ENCODE results near the gene DRG2. TPM values are rescaled to one million over a fixed set of nuclear protein-coding genes. Genes with fewer than 3 reads are reported as not detected.

The DRG2 gene
- total and polyA plus RNA-seq, 9 of the 15 experiments (the other 6 are each of a cell fraction or from before 2014, with no cell fraction given), result 6.6 to 36.7 (median 26.1) TPM

DNA sequence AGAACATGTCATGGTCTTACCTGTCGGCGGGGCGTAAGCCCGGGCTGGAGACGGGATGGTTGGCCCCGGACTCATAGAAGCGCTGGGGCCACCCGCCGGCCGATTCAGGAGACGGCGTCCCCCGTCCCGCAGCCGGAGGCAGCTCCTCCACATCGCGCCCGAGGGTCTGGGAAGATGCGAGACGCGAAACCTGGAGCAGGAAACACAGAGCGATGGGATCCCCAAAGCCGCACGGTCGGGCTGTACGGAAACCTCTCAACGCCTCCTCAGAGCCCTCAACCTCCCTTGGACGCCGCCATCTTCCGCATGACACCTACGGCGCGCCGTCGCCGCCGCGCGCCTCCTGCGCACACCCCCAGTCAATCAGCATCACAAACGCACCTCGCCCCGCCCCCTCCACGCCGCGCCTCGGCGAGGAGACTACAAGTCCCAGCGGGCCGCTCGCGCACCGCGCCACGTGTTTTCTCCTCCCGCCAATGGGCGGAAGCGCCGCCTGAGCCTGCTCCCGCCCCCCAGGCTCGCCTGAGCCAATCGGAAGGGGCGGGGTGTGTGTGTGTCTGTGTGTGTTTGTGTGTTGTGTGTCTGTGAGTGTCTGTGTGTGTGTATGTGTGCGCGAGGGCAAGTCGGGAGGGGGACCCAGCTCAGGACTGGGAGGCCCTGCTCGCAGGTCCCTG is 48.8 kb upstream of the DRG2 start, which contains the start of the genes ATPAF2 and GID4 (continued):
- TF ChIP-seq, protein P1, sequence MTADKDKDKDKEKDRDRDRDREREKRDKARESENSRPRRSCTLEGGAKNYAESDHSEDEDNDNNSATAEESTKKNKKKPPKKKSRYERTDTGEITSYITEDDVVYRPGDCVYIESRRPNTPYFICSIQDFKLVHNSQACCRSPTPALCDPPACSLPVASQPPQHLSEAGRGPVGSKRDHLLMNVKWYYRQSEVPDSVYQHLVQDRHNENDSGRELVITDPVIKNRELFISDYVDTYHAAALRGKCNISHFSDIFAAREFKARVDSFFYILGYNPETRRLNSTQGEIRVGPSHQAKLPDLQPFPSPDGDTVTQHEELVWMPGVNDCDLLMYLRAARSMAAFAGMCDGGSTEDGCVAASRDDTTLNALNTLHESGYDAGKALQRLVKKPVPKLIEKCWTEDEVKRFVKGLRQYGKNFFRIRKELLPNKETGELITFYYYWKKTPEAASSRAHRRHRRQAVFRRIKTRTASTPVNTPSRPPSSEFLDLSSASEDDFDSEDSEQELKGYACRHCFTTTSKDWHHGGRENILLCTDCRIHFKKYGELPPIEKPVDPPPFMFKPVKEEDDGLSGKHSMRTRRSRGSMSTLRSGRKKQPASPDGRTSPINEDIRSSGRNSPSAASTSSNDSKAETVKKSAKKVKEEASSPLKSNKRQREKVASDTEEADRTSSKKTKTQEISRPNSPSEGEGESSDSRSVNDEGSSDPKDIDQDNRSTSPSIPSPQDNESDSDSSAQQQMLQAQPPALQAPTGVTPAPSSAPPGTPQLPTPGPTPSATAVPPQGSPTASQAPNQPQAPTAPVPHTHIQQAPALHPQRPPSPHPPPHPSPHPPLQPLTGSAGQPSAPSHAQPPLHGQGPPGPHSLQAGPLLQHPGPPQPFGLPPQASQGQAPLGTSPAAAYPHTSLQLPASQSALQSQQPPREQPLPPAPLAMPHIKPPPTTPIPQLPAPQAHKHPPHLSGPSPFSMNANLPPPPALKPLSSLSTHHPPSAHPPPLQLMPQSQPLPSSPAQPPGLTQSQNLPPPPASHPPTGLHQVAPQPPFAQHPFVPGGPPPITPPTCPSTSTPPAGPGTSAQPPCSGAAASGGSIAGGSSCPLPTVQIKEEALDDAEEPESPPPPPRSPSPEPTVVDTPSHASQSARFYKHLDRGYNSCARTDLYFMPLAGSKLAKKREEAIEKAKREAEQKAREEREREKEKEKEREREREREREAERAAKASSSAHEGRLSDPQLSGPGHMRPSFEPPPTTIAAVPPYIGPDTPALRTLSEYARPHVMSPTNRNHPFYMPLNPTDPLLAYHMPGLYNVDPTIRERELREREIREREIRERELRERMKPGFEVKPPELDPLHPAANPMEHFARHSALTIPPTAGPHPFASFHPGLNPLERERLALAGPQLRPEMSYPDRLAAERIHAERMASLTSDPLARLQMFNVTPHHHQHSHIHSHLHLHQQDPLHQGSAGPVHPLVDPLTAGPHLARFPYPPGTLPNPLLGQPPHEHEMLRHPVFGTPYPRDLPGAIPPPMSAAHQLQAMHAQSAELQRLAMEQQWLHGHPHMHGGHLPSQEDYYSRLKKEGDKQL (CRISPR knock-in tag; IDR thresholded peaks at IDR 0.05; ENCODE audit: borderline replicate concordance), result no peak
- TF ChIP-seq ZNF263 (CRISPR knock-in tag; IDR thresholded peaks at IDR 0.05; ENCODE audit: borderline replicate concordance) (no peak), XRCC4 (IDR thresholded peaks at IDR 0.05; ENCODE audit: extremely low read depth, insufficient read depth, insufficient read length) (no peak), NCOA1 (IDR thresholded peaks at IDR 0.05; ENCODE audit: low read depth) (no peak), TRIM28 (IDR thresholded peaks at IDR 0.05) (no peak), SNIP1 (IDR thresholded peaks at IDR 0.05; ENCODE audit: low read depth) (no peak), SMARCE1 (IDR thresholded peaks at IDR 0.05) (no peak), NFIX (CRISPR knock-in tag; IDR thresholded peaks at IDR 0.05; ENCODE audit: low read depth) (no peak), SRF (CRISPR knock-in tag; IDR thresholded peaks at IDR 0.05) (no peak), ILK (tag; IDR thresholded peaks at IDR 0.05; ENCODE audit: borderline replicate concordance, low read depth) (no peak)
- TF ChIP-seq, protein P2, sequence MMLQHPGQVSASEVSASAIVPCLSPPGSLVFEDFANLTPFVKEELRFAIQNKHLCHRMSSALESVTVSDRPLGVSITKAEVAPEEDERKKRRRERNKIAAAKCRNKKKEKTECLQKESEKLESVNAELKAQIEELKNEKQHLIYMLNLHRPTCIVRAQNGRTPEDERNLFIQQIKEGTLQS (IDR thresholded peaks at IDR 0.05), result no peak
- TF ChIP-seq, protein P2 (CRISPR knock-in tag; conservative IDR thresholded peaks at IDR 0.05), result no peak
- TF ChIP-seq, protein P3, sequence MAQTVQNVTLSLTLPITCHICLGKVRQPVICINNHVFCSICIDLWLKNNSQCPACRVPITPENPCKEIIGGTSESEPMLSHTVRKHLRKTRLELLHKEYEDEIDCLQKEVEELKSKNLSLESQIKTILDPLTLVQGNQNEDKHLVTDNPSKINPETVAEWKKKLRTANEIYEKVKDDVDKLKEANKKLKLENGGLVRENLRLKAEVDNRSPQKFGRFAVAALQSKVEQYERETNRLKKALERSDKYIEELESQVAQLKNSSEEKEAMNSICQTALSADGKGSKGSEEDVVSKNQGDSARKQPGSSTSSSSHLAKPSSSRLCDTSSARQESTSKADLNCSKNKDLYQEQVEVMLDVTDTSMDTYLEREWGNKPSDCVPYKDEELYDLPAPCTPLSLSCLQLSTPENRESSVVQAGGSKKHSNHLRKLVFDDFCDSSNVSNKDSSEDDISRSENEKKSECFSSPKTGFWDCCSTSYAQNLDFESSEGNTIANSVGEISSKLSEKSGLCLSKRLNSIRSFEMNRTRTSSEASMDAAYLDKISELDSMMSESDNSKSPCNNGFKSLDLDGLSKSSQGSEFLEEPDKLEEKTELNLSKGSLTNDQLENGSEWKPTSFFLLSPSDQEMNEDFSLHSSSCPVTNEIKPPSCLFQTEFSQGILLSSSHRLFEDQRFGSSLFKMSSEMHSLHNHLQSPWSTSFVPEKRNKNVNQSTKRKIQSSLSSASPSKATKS (CRISPR knock-in tag; IDR thresholded peaks at IDR 0.05), result no peak
- TF ChIP-seq, protein P4, sequence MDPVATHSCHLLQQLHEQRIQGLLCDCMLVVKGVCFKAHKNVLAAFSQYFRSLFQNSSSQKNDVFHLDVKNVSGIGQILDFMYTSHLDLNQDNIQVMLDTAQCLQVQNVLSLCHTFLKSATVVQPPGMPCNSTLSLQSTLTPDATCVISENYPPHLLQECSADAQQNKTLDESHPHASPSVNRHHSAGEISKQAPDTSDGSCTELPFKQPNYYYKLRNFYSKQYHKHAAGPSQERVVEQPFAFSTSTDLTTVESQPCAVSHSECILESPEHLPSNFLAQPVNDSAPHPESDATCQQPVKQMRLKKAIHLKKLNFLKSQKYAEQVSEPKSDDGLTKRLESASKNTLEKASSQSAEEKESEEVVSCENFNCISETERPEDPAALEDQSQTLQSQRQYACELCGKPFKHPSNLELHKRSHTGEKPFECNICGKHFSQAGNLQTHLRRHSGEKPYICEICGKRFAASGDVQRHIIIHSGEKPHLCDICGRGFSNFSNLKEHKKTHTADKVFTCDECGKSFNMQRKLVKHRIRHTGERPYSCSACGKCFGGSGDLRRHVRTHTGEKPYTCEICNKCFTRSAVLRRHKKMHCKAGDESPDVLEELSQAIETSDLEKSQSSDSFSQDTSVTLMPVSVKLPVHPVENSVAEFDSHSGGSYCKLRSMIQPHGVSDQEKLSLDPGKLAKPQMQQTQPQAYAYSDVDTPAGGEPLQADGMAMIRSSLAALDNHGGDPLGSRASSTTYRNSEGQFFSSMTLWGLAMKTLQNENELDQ (CRISPR knock-in tag; IDR thresholded peaks at IDR 0.05; ENCODE audit: borderline replicate concordance), result no peak
- TF ChIP-seq, protein P5, sequence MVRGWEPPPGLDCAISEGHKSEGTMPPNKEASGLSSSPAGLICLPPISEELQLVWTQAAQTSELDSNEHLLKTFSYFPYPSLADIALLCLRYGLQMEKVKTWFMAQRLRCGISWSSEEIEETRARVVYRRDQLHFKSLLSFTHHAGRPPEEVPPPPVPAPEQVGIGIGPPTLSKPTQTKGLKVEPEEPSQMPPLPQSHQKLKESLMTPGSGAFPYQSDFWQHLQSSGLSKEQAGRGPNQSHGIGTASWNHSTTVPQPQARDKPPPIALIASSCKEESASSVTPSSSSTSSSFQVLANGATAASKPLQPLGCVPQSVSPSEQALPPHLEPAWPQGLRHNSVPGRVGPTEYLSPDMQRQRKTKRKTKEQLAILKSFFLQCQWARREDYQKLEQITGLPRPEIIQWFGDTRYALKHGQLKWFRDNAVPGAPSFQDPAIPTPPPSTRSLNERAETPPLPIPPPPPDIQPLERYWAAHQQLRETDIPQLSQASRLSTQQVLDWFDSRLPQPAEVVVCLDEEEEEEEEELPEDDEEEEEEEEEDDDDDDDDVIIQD (CRISPR knock-in tag; IDR thresholded peaks at IDR 0.05), result no peak
